IMR-90 (cell line): Measurements from ENCODE around the gene PIGU.

Experiments
- CEBPB ChIP-seq: IDR thresholded peaks from 2 replicates; pipeline ENCODE4 v1.6.1; 2012; ENCODE audit warnings: low read depth, low read length, improper control_type of control experiment
- CTCF ChIP-seq: conservative IDR thresholded peaks from 2 replicates; pipeline ENCODE4 v1.5.1; 2012; ENCODE audit warnings: mild to moderate bottlenecking, low read depth, low read length, improper control_type of control experiment
- FOS ChIP-seq: fragments of 150-350 bp; IDR thresholded peaks from 2 replicates; pipeline ENCODE4 v1.6.1; 2016; ENCODE audit warnings: low read depth, low read length
- POLR2A ChIP-seq: IDR thresholded peaks from 2 replicates; pipeline ENCODE4 v1.6.1; 2012; ENCODE audit warnings: mild to moderate bottlenecking, low read depth, low read length
- RAD21 ChIP-seq: IDR thresholded peaks from 2 replicates; pipeline ENCODE4 v1.6.1; 2012; ENCODE audit warnings: low read length, improper control_type of control experiment
- SMC3 ChIP-seq: fragments of 150-350 bp; IDR thresholded peaks from 2 replicates; pipeline ENCODE4 v1.6.1; 2016; ENCODE audit warnings: low read depth, mild to moderate bottlenecking, antibody characterized with exemption, low read length, moderate library complexity

GRCh38 chr20:34553366-34553867 is 123.5 kb downstream of the PIGU start:
- TF ChIP-seq RAD21 (no peak), CTCF (no peak), POLR2A (no peak), SMC3 (no peak), CEBPB (no peak), FOS (no peak)
